ENCODE data around the gene SAMD10.

GRCh38 chr20:63968136-63968927 lies 11.1 kb downstream of the SAMD10 start:
- TF ChIP-seq EZH2 (optimal IDR thresholded peaks at IDR 0.05; ENCODE audit: low read depth, low read length) (no peak), CTCF (IDR thresholded peaks at IDR 0.05; ENCODE audit: low read length) (no peak)
